Mesenchymal stem cell (in vitro differentiated cells and primary cell): ENCODE measurements around the gene CIRBP.

ENCODE experiments used
- DNase-seq: peaks from one replicate; pipeline ENCODE4 v3.0.0-alpha.2; 2013
- H2AFZ ChIP-seq: one replicate; pipeline ENCODE4 v1.6.1; 2013; ENCODE audit warnings: low read depth, mild to moderate bottlenecking, control low read depth, inconsistent platforms, low read length, moderate library complexity
- H2AK5ac ChIP-seq: 2 replicates; pipeline ENCODE4 v1.6.1; 2013; ENCODE audit warnings: low read length, moderate library complexity, mild to moderate bottlenecking, inconsistent platforms; ENCODE audit not compliant: severe bottlenecking
- H2BK120ac ChIP-seq: one replicate; pipeline ENCODE4 v1.6.1; 2013; ENCODE audit warnings: low read depth, mild to moderate bottlenecking, inconsistent platforms, low read length, moderate library complexity
- H2BK12ac ChIP-seq, 2 experiments: one replicate each; pipeline ENCODE4 v1.6.1; 2013; ENCODE audit warnings: inconsistent platforms in 2 of 2, low read length in 2 of 2, mild to moderate bottlenecking in 2 of 2, moderate library complexity in 2 of 2, control low read depth in 1 of 2
- H2BK15ac ChIP-seq: one replicate; pipeline ENCODE4 v1.6.1; 2013; ENCODE audit warnings: mild to moderate bottlenecking, low read depth, inconsistent platforms; ENCODE audit not compliant: poor library complexity, severe bottlenecking
- H2BK5ac ChIP-seq: 2 replicates; pipeline ENCODE4 v1.6.1; 2013; ENCODE audit warnings: low read depth, mild to moderate bottlenecking, low read length, control low read depth, inconsistent platforms; ENCODE audit not compliant: poor library complexity, severe bottlenecking
- H3K14ac ChIP-seq, 2 experiments: one replicate each; pipeline ENCODE4 v1.6.1; 2013; ENCODE audit warnings: inconsistent platforms in 2 of 2, low read length in 2 of 2, control low read depth in 1 of 2, mild to moderate bottlenecking in 1 of 2, moderate library complexity in 1 of 2
- H3K18ac ChIP-seq, 2 experiments: one replicate each; pipeline ENCODE4 v1.6.1; 2013; ENCODE audit warnings: inconsistent platforms in 2 of 2, low read length in 2 of 2, control low read depth in 1 of 2, low read depth in 1 of 2, mild to moderate bottlenecking in 1 of 2
- H3K23ac ChIP-seq, 2 experiments: one replicate each; pipeline ENCODE4 v1.6.1; 2013; ENCODE audit warnings: inconsistent platforms in 2 of 2, low read length in 2 of 2, mild to moderate bottlenecking in 2 of 2, moderate library complexity in 2 of 2, control low read depth in 1 of 2
- H3K27ac ChIP-seq: 2 replicates; pipeline ENCODE4 v1.5.1; 2013; ENCODE audit warnings: mild to moderate bottlenecking, moderate library complexity, low read length, control low read depth, inconsistent platforms; ENCODE audit not compliant: poor library complexity, severe bottlenecking
- H3K27me3 ChIP-seq, 2 experiments: 2 replicates each; pipeline versions ENCODE4 v1.6.1 to v1.7.0; 2013; ENCODE audit warnings: low read length in 2 of 2, mild to moderate bottlenecking in 2 of 2, moderate library complexity in 2 of 2, control low read depth in 1 of 2, inconsistent platforms in 1 of 2; ENCODE audit not compliant: control insufficient read depth in 1 of 2, insufficient read depth in 1 of 2
- H3K36me3 ChIP-seq, 2 experiments: 2 replicates each; pipeline versions ENCODE4 v1.6.1 to v1.7.0; 2013; ENCODE audit warnings: low read length in 2 of 2, control low read depth in 1 of 2, inconsistent platforms in 1 of 2, low read depth in 1 of 2, mild to moderate bottlenecking in 1 of 2; ENCODE audit not compliant: insufficient read depth in 2 of 2, control insufficient read depth in 1 of 2
- H3K4ac ChIP-seq, 2 experiments: one replicate each; pipeline ENCODE4 v1.6.1; 2013; ENCODE audit warnings: inconsistent platforms in 2 of 2, low read length in 2 of 2, mild to moderate bottlenecking in 2 of 2, moderate library complexity in 2 of 2, control low read depth in 1 of 2, low read depth in 1 of 2
- H3K4me1 ChIP-seq: 2 replicates; pipeline ENCODE4 v1.6.1; 2013; ENCODE audit warnings: low read depth, low read length, control low read depth; ENCODE audit not compliant: control insufficient read depth, insufficient read depth
- H3K4me2 ChIP-seq: 2 replicates; pipeline ENCODE4 v1.6.1; 2013; ENCODE audit warnings: low read length, mild to moderate bottlenecking, inconsistent platforms; ENCODE audit not compliant: poor library complexity, severe bottlenecking
- H3K4me3 ChIP-seq, 2 experiments: 2 replicates each; pipeline versions ENCODE4 v1.5.1 to v1.7.0; 2013; ENCODE audit warnings: low read length in 2 of 2, mild to moderate bottlenecking in 2 of 2, control low read depth in 1 of 2, low read depth in 1 of 2; ENCODE audit not compliant: insufficient read depth in 1 of 2
- H3K79me1 ChIP-seq: replicated peaks from 2 replicates; pipeline ENCODE4 v1.6.1; 2013; ENCODE audit warnings: mild to moderate bottlenecking, control low read depth, low read length, inconsistent platforms; ENCODE audit not compliant: poor library complexity, severe bottlenecking
- H3K9ac ChIP-seq: 2 replicates; pipeline ENCODE4 v1.7.0; 2013; ENCODE audit warnings: mild to moderate bottlenecking, low read length, moderate library complexity
- H3K9me3 ChIP-seq: 2 replicates; pipeline ENCODE4 v1.7.0; 2013; ENCODE audit warnings: mild to moderate bottlenecking, low read length; ENCODE audit not compliant: control insufficient read depth
- H4K8ac ChIP-seq: one replicate; pipeline ENCODE4 v1.6.1; 2013; ENCODE audit warnings: inconsistent platforms, mild to moderate bottlenecking, low read length, moderate library complexity
- H4K91ac ChIP-seq: one replicate; pipeline ENCODE4 v1.6.1; 2013; ENCODE audit warnings: mild to moderate bottlenecking, low read length, inconsistent platforms
- WGBS: methylation state at CpG from one replicate; pipeline ENCODE4 v1.1.7; 2013; ENCODE audit warnings: mixed read lengths; 5-methylcytosine and 5-hydroxymethylcytosine counted together

CIRBP gene

DNA sequence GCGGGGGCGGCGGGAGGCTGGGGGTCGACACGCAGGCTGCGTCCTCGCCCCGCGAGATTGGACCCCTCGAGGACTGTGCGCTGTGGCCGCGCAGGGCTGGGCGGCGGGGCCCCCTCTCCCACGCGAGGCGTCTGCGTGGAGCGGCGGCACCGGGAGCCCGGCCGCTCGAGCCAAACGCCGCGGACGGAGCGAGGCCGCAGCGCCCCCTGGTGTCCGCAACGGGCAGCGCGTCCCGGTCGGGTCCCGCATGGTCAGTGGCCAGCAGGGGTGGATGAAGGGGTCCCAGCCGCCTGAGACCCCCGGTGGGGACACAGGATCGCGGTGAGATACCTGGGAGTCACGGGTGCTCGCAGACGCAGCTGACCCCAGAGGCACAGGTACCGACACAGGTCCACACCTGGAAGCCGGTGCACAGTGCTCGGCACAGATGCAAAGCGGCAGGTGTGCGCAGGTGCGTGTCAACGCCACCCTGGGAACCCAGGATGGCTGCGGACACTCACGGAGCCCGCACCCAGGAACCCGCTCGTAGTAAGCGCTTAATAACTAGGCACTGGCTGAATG, 2.1 kb upstream of the CIRBP start:
- Histone ChIP-seq H2BK12ac (peak overlapping the region in 1 of 2 experiments; percentile 99), H2BK15ac (peak overlapping the region; percentile 67), H2AFZ (no peak overlapping the region), H3K23ac (peak overlapping the region in 1 of 2 experiments; percentile 85), H2BK5ac (no peak overlapping the region), H2BK120ac (no peak overlapping the region), H3K36me3 (peaks cover 13 to 25% of the 10 kb centered on the region in 2 experiments), H3K27ac (no peak overlapping the region), H3K79me1 (peaks cover 8% of the 10 kb centered on the region), H3K4me3 (peak overlapping the region; percentile 62 to 86), H3K9me3 (no peaks in the 10 kb centered on the region), H3K9ac (peak overlapping the region; percentile 86), H2AK5ac (no peak overlapping the region), H3K14ac (peak overlapping the region in 1 of 2 experiments; percentile 66), H4K91ac (peak overlapping the region; percentile 86), H3K4me1 (peaks cover 72% of the 10 kb centered on the region), H3K27me3 (no peaks in the 10 kb centered on the region), H3K4ac (peak overlapping the region in 1 of 2 experiments; percentile 76), H3K4me2 (peak overlapping the region; percentile 91), H4K8ac (peak overlapping the region; percentile 4), H3K18ac (peak overlapping the region in 1 of 2 experiments; percentile 97)
- 3% methylated on average over 55 of the region's 59 CpGs for WGBS
- DNase-seq, result no peak

DNA sequence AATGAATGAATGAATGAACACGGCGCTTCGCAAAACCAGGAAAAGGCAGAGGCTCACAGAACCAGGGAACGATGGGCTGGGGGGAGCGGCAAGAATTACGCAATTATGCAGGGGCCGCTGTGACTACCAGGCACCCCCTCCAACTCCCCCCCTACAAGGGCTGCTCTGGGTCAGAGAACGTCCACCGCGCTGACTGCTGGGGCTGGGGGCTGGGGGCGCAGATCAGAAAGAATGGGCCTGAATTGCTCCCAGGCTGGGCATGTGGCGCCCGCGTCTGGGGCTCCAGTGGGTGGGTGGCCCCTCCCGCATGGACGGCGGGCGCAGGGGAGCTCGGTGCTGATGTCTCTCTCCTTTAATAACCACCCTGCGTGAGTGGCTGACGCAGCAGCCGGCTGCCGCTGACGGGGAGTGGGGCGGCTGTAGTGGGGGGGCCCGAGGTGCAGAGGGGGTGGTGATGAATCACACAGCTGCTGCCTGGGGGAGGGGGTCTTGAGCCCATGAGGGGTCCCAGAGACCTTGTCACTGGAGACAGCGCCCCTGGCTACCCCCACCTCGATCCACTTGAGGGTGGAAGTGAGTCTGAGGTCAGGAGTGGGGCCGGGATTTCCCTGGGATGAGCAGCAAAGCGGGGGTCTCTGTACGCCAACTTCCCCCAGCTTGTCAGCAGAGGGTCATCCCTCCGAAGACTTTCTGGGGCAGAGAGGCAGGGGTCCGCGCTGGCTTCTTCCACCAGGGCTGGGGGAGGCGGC, 1.5 kb upstream of the CIRBP start:
- Histone ChIP-seq H4K91ac (no peak overlapping the region), H2BK120ac (peak overlapping the region; percentile 83), H3K4me2 (peak overlapping the region; percentile 91), H3K4me3 (peak overlapping the region in 1 of 2 experiments; percentile 86), H2AFZ (no peak overlapping the region), H2BK15ac (peak overlapping the region; percentile 88), H3K9ac (peak overlapping the region; percentile 86), H3K4ac (peak overlapping the region; percentile 9 to 85), H3K36me3 (peaks cover 20 to 31% of the 10 kb centered on the region in 2 experiments), H3K27ac (no peak overlapping the region), H3K4me1 (peaks cover 68% of the 10 kb centered on the region), H3K27me3 (no peaks in the 10 kb centered on the region), H3K23ac (peak overlapping the region in 1 of 2 experiments; percentile 68), H3K18ac (peak overlapping the region; percentile 9 to 70), H4K8ac (no peak overlapping the region), H2AK5ac (no peak overlapping the region), H3K9me3 (no peaks in the 10 kb centered on the region), H3K79me1 (peaks cover 8% of the 10 kb centered on the region), H2BK12ac (peak overlapping the region; percentile 40 to 87), H2BK5ac (peak overlapping the region; percentile 4), H3K14ac (no peak overlapping the region)
- DNase-seq, result peak; percentile 75
- 42% methylated on average over 30 of the region's 35 CpGs for WGBS

- H3K9me3 ChIP-seq, result no peaks in the 10 kb centered on the region
- H2BK120ac ChIP-seq, result peak overlapping the region; percentile 83
- H3K79me1 ChIP-seq, result peaks cover 8% of the 10 kb centered on the region
- H4K91ac ChIP-seq, result no peak overlapping the region
- H2BK15ac ChIP-seq, result peak overlapping the region; percentile 88
- H3K4me3 ChIP-seq, result peak overlapping the region; percentile 16 to 86
- H2BK5ac ChIP-seq, result no peak overlapping the region
- no peaks in the 10 kb centered on the region for H3K27me3 ChIP-seq
- H3K14ac ChIP-seq, result no peak overlapping the region
- H3K18ac ChIP-seq, result peak overlapping the region in 1 of 2 experiments; percentile 78
- H2AK5ac ChIP-seq, result peak overlapping the region; percentile 64
- no peak overlapping the region for H3K4me2 ChIP-seq
- no peak overlapping the region for H4K8ac ChIP-seq
- peak overlapping the region in 1 of 2 experiments; percentile 67 for H3K23ac ChIP-seq
- H3K9ac ChIP-seq, result peak overlapping the region; percentile 86
- peaks cover 28 to 39% of the 10 kb centered on the region in 2 experiments for H3K36me3 ChIP-seq
- peaks cover 67% of the 10 kb centered on the region for H3K4me1 ChIP-seq
- WGBS, result 64% methylated on average over 40 of the region's 40 CpGs
- peak overlapping the region; percentile 56 for H3K27ac ChIP-seq
- peak overlapping the region in 1 of 2 experiments; percentile 87 for H2BK12ac ChIP-seq
- peak overlapping the region; percentile 9 to 85 for H3K4ac ChIP-seq
- H2AFZ ChIP-seq, result no peak overlapping the region
- DNase-seq, result no peak
Observed at GRCh38 chr19:1268226-1269064, 687 bp upstream of the CIRBP start.
